ENCODE results near the gene C19orf44.
"Not testable (repeated sequence)": the region's sequence is repeated elsewhere in the genome, so short reads cannot be mapped to it uniquely, and the experiment has no call there.

C19orf44 gene

DNA sequence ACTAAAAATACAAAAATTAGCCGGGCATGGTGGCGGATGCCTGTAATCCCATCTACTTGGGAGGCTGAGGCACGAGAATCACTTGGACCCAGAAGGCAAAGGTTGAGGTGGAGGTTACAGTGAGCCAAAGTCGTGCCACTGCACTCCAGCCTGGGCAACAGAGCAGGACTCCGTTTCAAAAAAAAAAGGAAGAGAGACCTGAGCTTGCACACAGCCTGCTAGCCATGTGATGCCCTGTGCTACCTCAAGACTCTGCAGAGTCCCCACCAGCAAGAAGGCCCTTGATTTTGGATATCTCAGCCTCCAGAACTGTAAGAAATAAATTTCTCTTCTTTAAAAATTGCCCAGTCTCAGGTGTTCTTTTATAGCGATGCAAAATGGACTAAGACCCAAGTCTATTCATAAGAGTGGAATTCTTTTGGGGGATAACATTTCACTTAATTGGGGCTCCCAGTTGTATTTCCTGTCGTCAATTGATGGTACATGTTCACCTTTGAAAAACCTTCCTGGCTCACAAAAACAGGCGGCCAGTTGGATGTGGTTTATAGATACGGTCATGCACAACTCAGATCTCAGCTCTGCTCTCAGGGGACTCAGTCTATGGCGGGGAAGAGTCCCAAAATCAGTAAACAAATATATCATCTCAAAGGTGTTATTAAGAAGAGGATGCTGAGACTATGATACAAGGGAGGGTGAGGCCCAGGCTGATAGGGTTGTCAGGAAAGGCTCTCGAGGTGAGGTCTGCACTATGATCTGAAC, 48.5 kb downstream of the C19orf44 start:
- TF ChIP-seq, protein P1, sequence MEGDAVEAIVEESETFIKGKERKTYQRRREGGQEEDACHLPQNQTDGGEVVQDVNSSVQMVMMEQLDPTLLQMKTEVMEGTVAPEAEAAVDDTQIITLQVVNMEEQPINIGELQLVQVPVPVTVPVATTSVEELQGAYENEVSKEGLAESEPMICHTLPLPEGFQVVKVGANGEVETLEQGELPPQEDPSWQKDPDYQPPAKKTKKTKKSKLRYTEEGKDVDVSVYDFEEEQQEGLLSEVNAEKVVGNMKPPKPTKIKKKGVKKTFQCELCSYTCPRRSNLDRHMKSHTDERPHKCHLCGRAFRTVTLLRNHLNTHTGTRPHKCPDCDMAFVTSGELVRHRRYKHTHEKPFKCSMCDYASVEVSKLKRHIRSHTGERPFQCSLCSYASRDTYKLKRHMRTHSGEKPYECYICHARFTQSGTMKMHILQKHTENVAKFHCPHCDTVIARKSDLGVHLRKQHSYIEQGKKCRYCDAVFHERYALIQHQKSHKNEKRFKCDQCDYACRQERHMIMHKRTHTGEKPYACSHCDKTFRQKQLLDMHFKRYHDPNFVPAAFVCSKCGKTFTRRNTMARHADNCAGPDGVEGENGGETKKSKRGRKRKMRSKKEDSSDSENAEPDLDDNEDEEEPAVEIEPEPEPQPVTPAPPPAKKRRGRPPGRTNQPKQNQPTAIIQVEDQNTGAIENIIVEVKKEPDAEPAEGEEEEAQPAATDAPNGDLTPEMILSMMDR (IDR thresholded peaks at IDR 0.05; ENCODE audit: extremely low read depth, missing control alignments), result no peak
- peak; percentile 24 for DNase-seq (ENCODE audit: low spot score)

DNA sequence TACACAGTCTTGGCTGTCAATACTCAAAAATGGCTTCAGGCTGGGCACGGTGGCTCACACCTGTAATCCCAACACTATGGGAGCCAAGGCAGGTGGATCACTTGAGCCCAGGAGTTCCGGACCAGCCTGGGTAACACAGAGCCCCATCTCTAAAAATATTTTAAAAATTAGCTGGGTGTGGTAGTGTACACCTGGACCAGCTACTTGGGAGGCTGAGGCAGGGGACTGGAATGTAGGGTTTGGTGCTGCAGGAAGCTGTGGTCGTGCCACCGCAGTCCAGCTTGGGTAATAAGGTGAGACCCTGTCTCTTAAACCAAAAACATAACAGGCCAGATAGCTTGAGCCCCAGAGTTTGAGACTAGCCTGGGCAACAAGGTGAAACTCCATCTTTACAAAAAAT, 52.8 kb downstream of the C19orf44 start:
- DNase-seq (ENCODE audit: low spot score), result no peak
- TF ChIP-seq, protein P1 (IDR thresholded peaks at IDR 0.05; ENCODE audit: extremely low read depth, missing control alignments), result no peak

GRCh38 chr19:16551902-16552301, 55.7 kb downstream of the C19orf44 start:
- not testable (repeated sequence) for DNase-seq (ENCODE audit: low spot score)

DNA sequence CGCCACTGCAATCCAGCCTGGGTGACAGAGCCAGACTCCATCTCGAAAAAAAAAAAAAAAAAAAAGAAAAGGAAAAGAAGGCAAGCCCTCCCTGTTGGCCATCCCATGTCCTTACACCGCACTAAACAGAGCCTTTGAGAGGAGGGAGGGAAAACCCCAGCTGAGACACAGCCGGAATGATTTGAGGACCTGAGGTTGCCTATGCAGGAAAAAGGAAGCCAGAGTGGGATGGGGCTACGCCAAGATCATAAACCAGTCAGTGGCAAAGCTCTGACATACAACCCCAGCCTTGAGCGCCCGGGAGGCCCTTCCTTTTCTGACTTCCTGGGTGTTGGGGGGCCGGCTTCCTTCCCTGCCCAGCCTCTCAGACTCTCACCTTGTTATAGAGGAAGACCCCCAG, 58.6 kb downstream of the C19orf44 start:
- DNase-seq (ENCODE audit: low spot score), result no peak
- TF ChIP-seq, protein P1 (IDR thresholded peaks at IDR 0.05; ENCODE audit: extremely low read depth, missing control alignments), result no peak

DNA sequence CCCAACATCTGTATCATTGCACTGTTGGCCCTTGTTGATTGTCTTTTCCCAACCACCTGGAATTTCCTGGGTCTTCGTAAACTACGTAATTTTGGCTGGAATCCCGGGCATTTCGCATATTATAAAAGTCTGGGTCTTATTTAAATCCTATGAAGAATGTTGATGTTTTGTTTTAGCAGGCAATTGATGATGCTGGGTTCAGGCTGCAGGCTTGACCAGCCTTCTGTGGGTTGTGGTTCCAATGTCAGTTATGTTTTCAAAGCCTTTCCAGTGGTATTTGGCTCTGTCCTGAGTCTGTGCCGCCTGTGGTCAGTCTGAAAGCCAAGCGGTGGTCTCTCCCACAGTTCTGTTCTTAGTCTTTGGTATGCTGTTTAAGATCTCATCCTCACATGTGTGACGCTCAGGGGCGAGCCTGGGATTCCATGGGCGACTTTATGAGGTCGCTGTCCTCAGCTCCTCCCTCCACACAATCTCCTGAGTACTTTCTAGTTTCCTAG, 63.6 kb downstream of the C19orf44 start:
- no peak for DNase-seq (ENCODE audit: low spot score)
- TF ChIP-seq, protein P1 (IDR thresholded peaks at IDR 0.05; ENCODE audit: extremely low read depth, missing control alignments), result no peak

DNA sequence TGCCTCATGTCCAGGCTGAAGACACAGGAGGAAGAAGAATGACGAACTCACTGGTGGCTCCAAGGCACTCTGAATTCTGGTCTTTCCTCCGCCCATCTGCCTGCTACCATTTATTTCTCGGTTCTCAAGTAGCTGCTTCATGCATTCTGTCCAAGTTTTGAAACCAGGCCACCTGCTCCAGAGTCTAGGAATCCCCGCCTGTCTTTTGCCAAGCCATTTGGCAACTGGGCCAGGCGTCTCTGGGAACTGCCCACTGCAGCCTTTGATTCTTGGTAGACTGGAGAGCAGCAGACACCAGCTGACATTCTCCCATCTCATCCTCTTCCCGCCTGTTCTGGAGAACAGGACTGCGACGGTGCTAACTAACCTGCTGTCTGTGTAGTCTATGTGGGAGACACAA, 65.2 kb downstream of the C19orf44 start:
- DNase-seq (ENCODE audit: low spot score), result no peak
- TF ChIP-seq, protein P1 (IDR thresholded peaks at IDR 0.05; ENCODE audit: extremely low read depth, missing control alignments), result no peak

DNA sequence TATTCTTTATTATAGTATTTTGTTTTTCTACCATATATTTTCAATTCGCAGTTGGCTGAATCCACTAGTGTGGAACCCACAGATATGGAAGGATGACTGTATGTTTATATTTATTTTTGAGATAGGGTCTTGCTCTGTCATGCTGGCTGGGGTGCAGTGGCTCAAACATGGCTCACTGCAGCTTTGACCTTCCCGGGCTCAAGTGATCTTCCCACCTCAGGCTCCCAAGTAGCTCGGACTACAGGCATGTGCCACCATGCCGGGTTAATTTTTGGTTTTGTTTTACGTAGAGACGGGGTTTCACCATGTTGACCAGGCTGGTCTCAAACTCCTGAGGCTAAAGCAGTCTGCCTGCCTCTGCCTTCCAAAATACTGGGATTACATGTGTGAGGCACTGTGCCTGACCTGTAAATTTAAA, 66.4 kb downstream of the C19orf44 start:
- DNase-seq (ENCODE audit: low spot score), result no peak
- TF ChIP-seq, protein P1 (IDR thresholded peaks at IDR 0.05; ENCODE audit: extremely low read depth, missing control alignments), result no peak

- TF ChIP-seq, protein P1 (IDR thresholded peaks at IDR 0.05; ENCODE audit: extremely low read depth, missing control alignments), result no peak
- DNase-seq (ENCODE audit: low spot score), result no peak
These were observed 68.6 kb downstream of the C19orf44 start for GRCh38 chr19:16564842-16565241.
